MG63 (cell line): ENCODE data around the gene LTB4R. TPM values are rescaled to one million over a fixed set of nuclear protein-coding genes. Genes with fewer than 3 reads are reported as not detected.
"Not testable (repeated sequence)": the region's sequence is repeated elsewhere in the genome, so short reads cannot be mapped to it uniquely, and the experiment has no call there.

Experiments used
- DNase-seq: peaks from one replicate; pipeline ENCODE4 v3.0.0-alpha.2; 2020
- H3K27me3 ChIP-seq: fragments of 250-450 bp; sonication (Bioruptor Pico); 2 replicates; pipeline ENCODE4 v1.5.1; 2020; ENCODE audit warnings: mild to moderate bottlenecking, moderate library complexity
- H3K36me3 ChIP-seq: fragments of 250-450 bp; sonication (Bioruptor Pico); 2 replicates; pipeline ENCODE4 v1.5.1; 2020; ENCODE audit warnings: mild to moderate bottlenecking, moderate library complexity
- H3K4me3 ChIP-seq: fragments of 250-450 bp; sonication (Bioruptor Pico); 2 replicates; pipeline ENCODE4 v1.5.1; 2020; ENCODE audit warnings: mild to moderate bottlenecking, moderate library complexity
- H3K9me3 ChIP-seq: fragments of 250-450 bp; sonication (Bioruptor Pico); 2 replicates; pipeline ENCODE4 v1.5.1; 2020; ENCODE audit warnings: mild to moderate bottlenecking, moderate library complexity
- total RNA-seq: library from RNA; depleted of rRNA; stranded (reverse); fragments of >200 nt; shearing (Covaris generic); gene quantifications from 2 replicates; pipeline ENCODE4 v1.2.3, GENCODE V29; 2014; ENCODE audit warnings: low replicate concordance

Gene LTB4R
- total RNA-seq, 1 experiment from 2014 or later: 1.5 TPM

GRCh38 chr14:24327303-24327702 is 16.0 kb downstream of the LTB4R start:
- Histone ChIP-seq H3K9me3 (no peaks in the 10 kb centered on the region), H3K27me3 (no peaks in the 10 kb centered on the region), H3K36me3 (no peaks in the 10 kb centered on the region), H3K4me3 (no peak overlapping the region)
- DNase-seq: no peak

- not testable (repeated sequence) for H3K9me3 ChIP-seq, H3K4me3 ChIP-seq, H3K27me3 ChIP-seq, H3K36me3 ChIP-seq
- peak; percentile 31 for DNase-seq
Measured at GRCh38 chr14:24327914-24328313, 16.6 kb downstream of the LTB4R start.

- Histone ChIP-seq H3K36me3 (no peaks in the 10 kb centered on the region), H3K9me3 (no peaks in the 10 kb centered on the region), H3K4me3 (no peak overlapping the region), H3K27me3 (no peaks in the 10 kb centered on the region)
- no peak for DNase-seq
Measured at GRCh38 chr14:24329073-24329663, 17.9 kb downstream of the LTB4R start.

GRCh38 chr14:24329736-24330135 is 18.4 kb downstream of the LTB4R start:
- no peak for DNase-seq
- H3K27me3 ChIP-seq: no peaks in the 10 kb centered on the region
- no peaks in the 10 kb centered on the region for H3K36me3 ChIP-seq
- H3K4me3 ChIP-seq: no peak overlapping the region
- H3K9me3 ChIP-seq: no peaks in the 10 kb centered on the region

- DNase-seq: no peak
- H3K36me3 ChIP-seq: no peaks in the 10 kb centered on the region
- no peak overlapping the region for H3K4me3 ChIP-seq
- no peaks in the 10 kb centered on the region for H3K9me3 ChIP-seq
- no peaks in the 10 kb centered on the region for H3K27me3 ChIP-seq
Measured at GRCh38 chr14:24330973-24331674, 19.8 kb downstream of the LTB4R start.

- no peaks in the 10 kb centered on the region for H3K27me3 ChIP-seq
- H3K9me3 ChIP-seq: no peaks in the 10 kb centered on the region
- DNase-seq: no peak
- H3K4me3 ChIP-seq: no peak overlapping the region
- H3K36me3 ChIP-seq: no peaks in the 10 kb centered on the region
Measured at GRCh38 chr14:24331731-24332267, 20.5 kb downstream of the LTB4R start.

- H3K4me3 ChIP-seq: no peak overlapping the region
- no peaks in the 10 kb centered on the region for H3K9me3 ChIP-seq
- no peaks in the 10 kb centered on the region for H3K36me3 ChIP-seq
- H3K27me3 ChIP-seq: no peaks in the 10 kb centered on the region
- DNase-seq: peak; percentile 14
Measured at GRCh38 chr14:24332268-24332993, 21.1 kb downstream of the LTB4R start.

GRCh38 chr14:24334431-24335291 is 23.4 kb downstream of the LTB4R start, which contains the start of gene ADCY4:
TSS of gene ADCY4 (minus strand) at chr14:24335071. CDS start at chr14:24334652, 419 bp downstream.
- DNase-seq: no peak

GRCh38 chr14:24335461-24336171 is 24.3 kb downstream of the LTB4R start:
- H3K4me3 ChIP-seq: no peak overlapping the region
- no peaks in the 10 kb centered on the region for H3K27me3 ChIP-seq
- H3K36me3 ChIP-seq: no peaks in the 10 kb centered on the region
- no peak for DNase-seq
- no peaks in the 10 kb centered on the region for H3K9me3 ChIP-seq

More at GRCh38 chr14:24334431-24335291, 23.4 kb downstream of the LTB4R start, which contains the start of gene ADCY4:
- no peaks in the 10 kb centered on the region for H3K27me3 ChIP-seq
- peak within 1 kb of the TSS; percentile 30 for H3K4me3 ChIP-seq
- H3K9me3 ChIP-seq: no peaks in the 10 kb centered on the region
- H3K36me3 ChIP-seq: no peaks in the 10 kb centered on the region

- Histone ChIP-seq H3K27me3 (no peaks in the 10 kb centered on the region), H3K36me3 (no peaks in the 10 kb centered on the region), H3K9me3 (no peaks in the 10 kb centered on the region), H3K4me3 (no peak overlapping the region)
- no peak for DNase-seq
Measured at GRCh38 chr14:24337144-24337823, 26.0 kb downstream of the LTB4R start.

- DNase-seq: no peak
- no peaks in the 10 kb centered on the region for H3K27me3 ChIP-seq
- H3K4me3 ChIP-seq: no peak overlapping the region
- no peaks in the 10 kb centered on the region for H3K36me3 ChIP-seq
- H3K9me3 ChIP-seq: no peaks in the 10 kb centered on the region
Measured at GRCh38 chr14:24337824-24338175, 26.5 kb downstream of the LTB4R start.

- H3K36me3 ChIP-seq: no peaks in the 10 kb centered on the region
- H3K9me3 ChIP-seq: no peaks in the 10 kb centered on the region
- H3K27me3 ChIP-seq: no peaks in the 10 kb centered on the region
- no peak for DNase-seq
- H3K4me3 ChIP-seq: no peak overlapping the region
Measured at GRCh38 chr14:24338843-24339242, 27.5 kb downstream of the LTB4R start.

- no peak for DNase-seq
- Histone ChIP-seq H3K27me3 (no peaks in the 10 kb centered on the region), H3K9me3 (no peaks in the 10 kb centered on the region), H3K4me3 (no peak within 1 kb of the TSS), H3K36me3 (no peaks in the 10 kb centered on the region)
Measured at GRCh38 chr14:24339284-24340151, 28.2 kb downstream of the LTB4R start, which contains the start of gene RIPK3. TSS of gene RIPK3 (minus strand) at chr14:24339991. CDS start at chr14:24339826, 165 bp downstream.

- no peaks in the 10 kb centered on the region for H3K36me3 ChIP-seq
- H3K9me3 ChIP-seq: no peaks in the 10 kb centered on the region
- no peak overlapping the region for H3K4me3 ChIP-seq
- no peak for DNase-seq
- no peaks in the 10 kb centered on the region for H3K27me3 ChIP-seq
Measured at GRCh38 chr14:24340606-24341005, 29.3 kb downstream of the LTB4R start.

- Histone ChIP-seq H3K36me3 (no peaks in the 10 kb centered on the region), H3K27me3 (no peaks in the 10 kb centered on the region), H3K4me3 (no peak overlapping the region), H3K9me3 (no peaks in the 10 kb centered on the region)
- DNase-seq: no peak
Measured at GRCh38 chr14:24342889-24343288, 31.6 kb downstream of the LTB4R start.
